Activated CD4-positive, alpha-beta memory T cell treated with anti-CD3 and anti-CD28 coated beads for 36 hours (primary cell): ENCODE measurements around the gene HSPA4L. TPM values are rescaled to one million over a fixed set of nuclear protein-coding genes. Genes with fewer than 3 reads are reported as not detected.
A peak's percentile ranks its signal among the peaks of the same experiment; 100 is the strongest.

Experiments
- CTCF ChIA-PET: fragments of 350-600 bp; sonication (Branson Sonifier 250); formaldehyde crosslinking; loops from one replicate; lab custom pipeline; 2021; ENCODE audit warnings: antibody characterized with exemption, inconsistent platforms; lab: Charles Lee
- POLR2A ChIA-PET: fragments of 350-600 bp; sonication (Branson Sonifier 250); formaldehyde crosslinking; loops from one replicate; lab custom pipeline; 2021; ENCODE audit warnings: antibody characterized with exemption; lab: Charles Lee
- DNase-seq: peaks from one replicate; pipeline ENCODE4 v3.0.0-alpha.2; 2020
- H3K27ac Mint-ChIP-seq: one replicate; pipeline ENCODE4 v1.8.0; 2021; ENCODE audit warnings: mixed read lengths
- H3K27me3 Mint-ChIP-seq: one replicate; pipeline ENCODE4 v1.8.0; 2021; ENCODE audit warnings: mixed read lengths
- H3K36me3 Mint-ChIP-seq: one replicate; pipeline ENCODE4 v1.8.0; 2021; ENCODE audit warnings: mixed read lengths
- H3K4me1 Mint-ChIP-seq: one replicate; pipeline ENCODE4 v1.8.0; 2021; ENCODE audit warnings: low read depth, mixed read lengths
- H3K4me3 Mint-ChIP-seq: one replicate; pipeline ENCODE4 v1.8.0; 2021; ENCODE audit warnings: mild to moderate bottlenecking, mixed read lengths
- H3K9me3 Mint-ChIP-seq: one replicate; pipeline ENCODE4 v1.8.0; 2021; ENCODE audit warnings: mixed read lengths
- intact Hi-C: fragments of 100-400 bp; cut with micrococcal nuclease; formaldehyde crosslinking; loops from one replicate; pipeline ENCODE4 v1.15.1; 2023
- total RNA-seq, 2 experiments: library from RNA; stranded (reverse); gene quantifications; one replicate each; pipeline ENCODE4 v1.2.3, GENCODE V29; 2021

Gene HSPA4L
- 1 to 10 TPM; 1.9 to 3.0 TPM for total RNA-seq

- intact Hi-C loops: loop anchor here (1.0 to 2.0 kb wide), 6 partner anchors 98 to 506 kb away; partner anchors contain the start of genes ABHD18, INTU, LARP1B and MFSD8
These were observed at the start of gene HSPA4L for GRCh38 chr4:127782275-127783025. TSS of gene HSPA4L (plus strand) at chr4:127782322. CDS start at chr4:127782551, 229 bp downstream.

GRCh38 chr4:127732623-127733328 lies 49.3 kb upstream of the HSPA4L start:
- H3K36me3 Mint-ChIP-seq: no peaks in the 10 kb centered on the region
- POLR2A ChIA-PET: no interaction called here
- CTCF ChIA-PET: interaction anchor here (0.5 to 1.3 kb wide), 6 partner anchors 10 to 358 kb away, joined by 3 to 6 read pairs (median 4); no protein-coding TSS in a partner anchor
- H3K27ac Mint-ChIP-seq: no peak overlapping the region
- no peak overlapping the region for H3K4me3 Mint-ChIP-seq
- H3K4me1 Mint-ChIP-seq: no peaks in the 10 kb centered on the region
- H3K9me3 Mint-ChIP-seq: no peaks in the 10 kb centered on the region
- intact Hi-C loops: loop anchor here (1.0 kb wide), 1 partner anchor 127 kb away; no protein-coding TSS in a partner anchor
- no peaks in the 10 kb centered on the region for H3K27me3 Mint-ChIP-seq
- DNase-seq: no peak

More at GRCh38 chr4:127782275-127783025, at the start of gene HSPA4L:
- Mint-ChIP-seq H3K4me3 (peak within 1 kb of the TSS; percentile 79), H3K27ac (peak within 1 kb of the TSS; percentile 49), H3K9me3 (no peaks in the 10 kb centered on the region), H3K4me1 (peaks cover 18% of the 10 kb centered on the region), H3K27me3 (peaks cover 51% of the 10 kb centered on the region), H3K36me3 (peaks cover 2% of the 10 kb centered on the region)
- ChIA-PET POLR2A (interaction anchor here (1.8 kb wide), 1 partner anchor 183 kb away, joined by 6 read pairs; the partner anchor contains the start of genes ABHD18 and MFSD8), CTCF (interaction anchor here (0.8 kb wide), 1 partner anchor 183 kb away, joined by 4 read pairs; the partner anchor contains the start of genes ABHD18 and MFSD8)
- no peak for DNase-seq

- H3K27me3 Mint-ChIP-seq: peaks cover under 1% of the 10 kb centered on the region
- CTCF ChIA-PET: no interaction called here
- H3K36me3 Mint-ChIP-seq: no peaks in the 10 kb centered on the region
- no peaks in the 10 kb centered on the region for H3K9me3 Mint-ChIP-seq
- no peak overlapping the region for H3K27ac Mint-ChIP-seq
- no peaks in the 10 kb centered on the region for H3K4me1 Mint-ChIP-seq
- no peak for DNase-seq
- intact Hi-C loops: no loop called here
- H3K4me3 Mint-ChIP-seq: no peak overlapping the region
- POLR2A ChIA-PET: no interaction called here
These were observed 47.1 kb upstream of the HSPA4L start for GRCh38 chr4:127734976-127735375.

- Mint-ChIP-seq H3K36me3 (no peaks in the 10 kb centered on the region), H3K4me3 (no peak overlapping the region), H3K9me3 (no peaks in the 10 kb centered on the region), H3K4me1 (no peaks in the 10 kb centered on the region), H3K27me3 (peaks cover 1% of the 10 kb centered on the region), H3K27ac (no peak overlapping the region)
- POLR2A ChIA-PET: no interaction called here
- intact Hi-C loops: no loop called here
- CTCF ChIA-PET: no interaction called here
- no peak for DNase-seq
These were observed 44.8 kb upstream of the HSPA4L start for GRCh38 chr4:127737295-127737694.

GRCh38 chr4:127741247-127741646 lies 40.9 kb upstream of the HSPA4L start:
- Mint-ChIP-seq H3K4me1 (no peaks in the 10 kb centered on the region), H3K9me3 (no peaks in the 10 kb centered on the region), H3K27ac (no peak overlapping the region), H3K4me3 (no peak overlapping the region), H3K36me3 (no peaks in the 10 kb centered on the region), H3K27me3 (peaks cover 7% of the 10 kb centered on the region)
- DNase-seq: no peak
- intact Hi-C loops: no loop called here
- CTCF ChIA-PET: no interaction called here
- POLR2A ChIA-PET: no interaction called here

GRCh38 chr4:127747883-127748282 lies 34.2 kb upstream of the HSPA4L start:
- intact Hi-C loops: no loop called here
- no peak for DNase-seq
- Mint-ChIP-seq H3K27ac (no peak overlapping the region), H3K4me3 (no peak overlapping the region), H3K27me3 (peaks cover 16% of the 10 kb centered on the region), H3K9me3 (peaks cover 13% of the 10 kb centered on the region), H3K36me3 (no peaks in the 10 kb centered on the region), H3K4me1 (no peaks in the 10 kb centered on the region)
- ChIA-PET CTCF (no interaction called here), POLR2A (no interaction called here)

GRCh38 chr4:127748957-127749356 lies 33.2 kb upstream of the HSPA4L start:
- CTCF ChIA-PET: no interaction called here

GRCh38 chr4:127756906-127757305 lies 25.2 kb upstream of the HSPA4L start:
- intact Hi-C loops: no loop called here
- Mint-ChIP-seq H3K4me1 (no peaks in the 10 kb centered on the region), H3K9me3 (peaks cover 3% of the 10 kb centered on the region), H3K27me3 (no peaks in the 10 kb centered on the region), H3K36me3 (no peaks in the 10 kb centered on the region), H3K4me3 (no peak overlapping the region), H3K27ac (no peak overlapping the region)
- ChIA-PET CTCF (no interaction called here), POLR2A (no interaction called here)
- no peak for DNase-seq

More at GRCh38 chr4:127748957-127749356, 33.2 kb upstream of the HSPA4L start:
- H3K9me3 Mint-ChIP-seq: peaks cover 13% of the 10 kb centered on the region
- H3K4me3 Mint-ChIP-seq: no peak overlapping the region
- intact Hi-C loops: no loop called here
- no peaks in the 10 kb centered on the region for H3K36me3 Mint-ChIP-seq
- no peak for DNase-seq
- POLR2A ChIA-PET: no interaction called here
- H3K27ac Mint-ChIP-seq: no peak overlapping the region
- no peaks in the 10 kb centered on the region for H3K4me1 Mint-ChIP-seq
- peaks cover 16% of the 10 kb centered on the region for H3K27me3 Mint-ChIP-seq

- no peaks in the 10 kb centered on the region for H3K27me3 Mint-ChIP-seq
- H3K4me3 Mint-ChIP-seq: no peak overlapping the region
- no peak for DNase-seq
- H3K4me1 Mint-ChIP-seq: no peaks in the 10 kb centered on the region
- intact Hi-C loops: no loop called here
- CTCF ChIA-PET: no interaction called here
- POLR2A ChIA-PET: no interaction called here
- H3K27ac Mint-ChIP-seq: no peak overlapping the region
- peaks cover 3% of the 10 kb centered on the region for H3K9me3 Mint-ChIP-seq
- no peaks in the 10 kb centered on the region for H3K36me3 Mint-ChIP-seq
These were observed 22.8 kb upstream of the HSPA4L start for GRCh38 chr4:127759228-127759820.

- ChIA-PET CTCF (no interaction called here), POLR2A (no interaction called here)
- intact Hi-C loops: no loop called here
- H3K27me3 Mint-ChIP-seq: no peaks in the 10 kb centered on the region
- no peak overlapping the region for H3K4me3 Mint-ChIP-seq
- DNase-seq: no peak
- no peaks in the 10 kb centered on the region for H3K4me1 Mint-ChIP-seq
- peaks cover 3% of the 10 kb centered on the region for H3K9me3 Mint-ChIP-seq
- no peaks in the 10 kb centered on the region for H3K36me3 Mint-ChIP-seq
- H3K27ac Mint-ChIP-seq: no peak overlapping the region
These were observed 22.2 kb upstream of the HSPA4L start for GRCh38 chr4:127759893-127760292.

GRCh38 chr4:127771535-127772275 lies 10.4 kb upstream of the HSPA4L start:
- H3K4me1 Mint-ChIP-seq: no peaks in the 10 kb centered on the region
- H3K27ac Mint-ChIP-seq: no peak overlapping the region
- DNase-seq: no peak
- POLR2A ChIA-PET: no interaction called here
- H3K27me3 Mint-ChIP-seq: peaks cover 21% of the 10 kb centered on the region
- no peak overlapping the region for H3K4me3 Mint-ChIP-seq
- intact Hi-C loops: no loop called here
- no peaks in the 10 kb centered on the region for H3K36me3 Mint-ChIP-seq
- no peaks in the 10 kb centered on the region for H3K9me3 Mint-ChIP-seq
- CTCF ChIA-PET: no interaction called here
